EL (cell line): ENCODE results near the gene PRR29.
A peak's percentile ranks its signal among the peaks of the same experiment; 100 is the strongest.
"Not testable (repeated sequence)": the region's sequence is repeated elsewhere in the genome, so short reads cannot be mapped to it uniquely, and the experiment has no call there.

Source experiments
- DNase-seq: peaks from one replicate; pipeline ENCODE4 v3.0.0-alpha.2; 2016

PRR29 gene

DNA sequence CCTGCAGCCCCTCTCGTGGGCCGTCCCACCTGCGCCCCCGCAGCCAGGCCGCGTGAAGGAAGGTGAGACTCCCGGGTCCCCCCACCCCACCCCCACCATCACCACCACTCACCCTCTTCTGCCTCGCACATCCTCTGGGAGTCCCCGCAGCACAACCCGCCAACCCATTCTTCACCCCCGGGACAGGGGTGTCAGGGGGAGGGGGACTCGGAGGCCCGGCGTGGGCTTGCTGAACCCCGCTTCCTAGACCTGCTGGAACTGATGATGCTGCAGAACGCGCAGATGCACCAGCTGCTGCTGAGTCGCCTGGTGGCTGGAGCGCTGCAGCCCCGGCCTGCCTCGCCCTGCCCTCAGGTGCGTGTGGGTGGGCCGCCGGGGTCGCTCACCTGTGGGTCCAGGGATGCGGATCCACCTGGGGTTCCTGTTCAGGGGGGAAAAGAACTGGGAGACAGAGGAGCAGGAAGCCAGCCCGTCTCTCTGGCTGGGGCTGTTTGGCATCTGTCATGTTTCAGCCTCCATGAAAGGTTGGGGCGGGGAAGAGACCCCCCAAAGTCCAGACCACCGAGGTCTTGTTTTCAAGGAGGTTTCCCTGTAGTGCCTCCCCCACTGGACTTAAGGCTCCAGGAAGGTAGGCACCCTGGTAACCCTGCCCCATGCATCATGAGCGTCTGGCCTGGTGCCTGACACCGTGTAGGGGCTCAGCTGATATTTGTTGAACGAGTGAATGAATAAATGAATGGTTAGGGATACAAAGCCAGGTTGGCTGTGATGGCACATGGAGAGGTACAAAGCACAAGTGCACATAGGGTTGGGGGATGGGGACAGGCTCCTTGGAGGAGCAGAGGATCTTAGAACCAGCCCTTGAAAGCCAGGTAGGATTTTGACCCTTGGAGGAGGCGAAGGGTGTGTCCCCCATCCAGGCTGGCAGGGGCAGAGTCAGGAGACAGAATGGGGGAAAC lies 849 bp downstream of the PRR29 start:
- DNase-seq: no peak

DNA sequence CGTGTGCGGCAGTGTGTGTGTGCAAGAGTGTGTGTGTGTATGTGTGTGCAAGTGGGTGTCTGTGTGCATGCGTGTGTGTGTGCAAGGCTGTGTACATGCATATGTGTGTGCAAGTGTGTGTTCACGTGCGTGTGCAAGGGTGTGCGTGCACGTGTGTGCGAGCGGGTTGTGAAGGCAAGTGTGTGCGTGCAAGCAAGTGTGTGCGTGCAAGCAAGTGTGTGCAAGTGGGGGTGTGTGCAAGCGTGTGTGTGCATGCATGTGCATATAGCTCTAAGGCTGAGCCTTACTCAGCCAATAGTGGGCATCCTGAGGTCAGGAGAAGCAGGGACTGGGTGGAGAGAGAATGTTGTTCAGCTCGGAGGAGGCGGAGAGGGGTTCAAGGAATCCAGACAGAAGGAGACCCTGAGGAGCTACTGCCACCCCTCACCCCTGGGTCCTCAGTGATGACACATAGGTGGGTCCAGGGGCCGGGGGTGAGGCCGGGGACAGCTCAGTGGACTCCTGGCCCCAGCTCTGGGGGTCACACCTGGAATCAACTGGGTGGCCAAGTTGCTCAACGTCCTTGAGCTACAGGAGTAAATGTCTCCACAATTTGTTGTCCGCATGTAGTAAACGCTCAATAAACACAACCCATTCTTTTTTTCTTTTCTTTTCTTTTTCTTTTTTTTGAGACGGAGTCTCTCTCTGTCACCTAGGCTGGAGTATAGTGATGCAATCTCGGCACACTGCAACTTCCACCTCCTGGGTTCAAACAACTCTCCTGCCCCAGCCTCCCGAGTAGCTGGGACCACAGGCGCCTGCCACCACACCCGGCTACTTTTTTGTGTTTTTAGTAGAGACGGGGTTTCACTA lies 1.8 kb downstream of the PRR29 start:
- DNase-seq: no peak

DNA sequence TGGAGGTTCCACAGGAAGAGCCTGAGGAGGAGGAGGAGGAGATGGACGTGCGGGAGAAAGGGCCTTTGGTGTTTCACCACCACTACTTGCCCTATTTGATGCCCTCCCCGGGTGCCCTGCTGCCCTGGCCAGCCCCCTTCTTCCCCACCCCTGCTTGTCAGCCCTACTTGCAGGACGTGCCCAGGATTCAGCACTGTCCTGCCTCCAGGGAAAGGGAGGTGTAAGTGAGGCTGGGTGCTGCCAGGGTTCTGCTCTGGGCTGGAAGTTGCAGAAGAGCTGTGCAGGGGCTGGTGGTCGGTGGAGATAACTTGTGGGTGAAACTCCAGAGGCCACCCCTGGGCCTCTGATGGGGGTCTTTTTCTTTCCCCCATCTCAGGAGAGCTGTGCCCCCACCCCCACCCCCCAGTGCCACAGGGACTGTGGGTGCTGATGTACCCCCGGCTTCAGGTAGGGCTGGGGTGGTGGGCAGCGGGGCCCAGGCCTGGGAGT lies 3.0 kb downstream of the PRR29 start:
- no peak for DNase-seq

DNA sequence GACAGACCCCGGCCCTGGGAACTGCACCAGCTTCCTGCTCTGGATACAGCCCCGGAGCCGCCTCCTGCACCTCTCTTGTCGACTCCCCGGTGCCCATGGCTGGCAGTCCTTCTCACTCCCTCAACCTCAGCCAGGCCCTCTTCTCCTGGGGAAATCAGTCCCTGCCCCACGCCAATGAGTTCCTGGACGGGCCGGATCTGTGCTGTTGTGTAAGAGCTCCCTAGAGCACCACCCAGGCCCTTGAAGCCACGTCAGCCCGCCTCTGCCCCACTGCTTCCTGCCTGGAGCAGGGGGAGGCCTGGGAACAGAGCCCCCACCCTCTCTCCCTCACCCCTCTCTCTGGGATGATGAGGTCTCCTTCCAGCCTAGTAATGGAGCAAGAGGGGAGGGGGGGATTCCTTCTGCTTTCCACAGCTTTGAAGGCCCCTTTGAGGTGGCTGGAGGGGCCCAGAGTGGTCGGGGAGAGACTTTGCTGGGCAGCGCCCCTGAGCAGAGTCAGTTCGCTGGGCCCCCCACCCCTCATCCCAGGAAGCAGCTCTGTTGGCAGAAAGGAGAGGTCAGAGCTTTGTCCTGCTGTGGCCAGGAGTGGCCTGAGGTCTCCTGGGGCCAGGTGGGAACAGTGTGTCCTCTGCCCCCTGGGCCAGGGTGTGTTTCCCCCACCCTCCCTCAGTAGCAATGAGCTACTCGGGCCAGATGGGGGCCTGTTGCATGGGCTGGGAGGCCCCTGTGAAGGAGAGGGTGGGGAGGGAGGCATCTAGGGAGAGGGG lies 3.8 kb downstream of the PRR29 start:
- DNase-seq: no peak

DNA sequence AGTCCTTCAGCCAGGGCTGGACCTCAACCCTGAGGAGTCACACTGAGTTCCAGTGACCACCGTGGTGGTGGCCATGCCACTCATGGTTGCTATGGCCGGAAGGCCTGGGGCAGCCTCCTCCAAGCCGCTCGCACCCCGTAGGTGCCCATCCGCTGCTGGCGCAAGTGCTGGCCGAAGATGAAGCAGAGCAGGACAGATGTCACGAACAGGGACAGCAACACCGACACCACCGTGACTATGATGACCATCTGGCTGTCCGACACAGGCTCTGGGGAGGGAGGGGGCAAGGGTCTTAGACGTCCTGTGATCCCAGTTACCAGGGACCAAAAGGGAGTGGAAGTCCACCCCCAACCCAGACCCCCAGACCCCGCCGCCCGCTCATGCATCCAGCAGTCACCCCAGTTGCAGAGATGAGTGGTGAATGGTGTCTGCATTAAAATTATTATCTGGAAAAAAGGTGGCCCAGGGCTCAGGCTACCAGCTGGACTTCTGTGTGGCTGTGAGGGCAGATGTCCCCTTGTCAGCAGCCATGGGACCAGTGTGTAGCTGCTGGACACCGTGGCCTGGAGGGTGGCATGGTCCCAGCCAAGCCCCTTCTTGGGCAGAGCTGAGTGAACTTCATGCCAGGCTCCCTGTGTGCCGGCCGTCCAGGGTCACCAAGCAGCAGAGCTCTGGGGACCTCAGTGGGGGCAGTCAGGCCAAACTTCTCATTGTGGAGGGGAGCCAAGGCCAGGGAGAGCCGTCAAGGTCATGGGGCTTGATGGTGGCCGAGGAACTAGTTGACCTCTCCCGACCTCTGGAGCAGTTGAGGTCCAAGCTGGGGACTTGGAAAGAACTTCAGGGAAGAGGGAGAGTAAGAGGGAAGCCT lies 4.7 kb downstream of the PRR29 start:
- no peak for DNase-seq

DNA sequence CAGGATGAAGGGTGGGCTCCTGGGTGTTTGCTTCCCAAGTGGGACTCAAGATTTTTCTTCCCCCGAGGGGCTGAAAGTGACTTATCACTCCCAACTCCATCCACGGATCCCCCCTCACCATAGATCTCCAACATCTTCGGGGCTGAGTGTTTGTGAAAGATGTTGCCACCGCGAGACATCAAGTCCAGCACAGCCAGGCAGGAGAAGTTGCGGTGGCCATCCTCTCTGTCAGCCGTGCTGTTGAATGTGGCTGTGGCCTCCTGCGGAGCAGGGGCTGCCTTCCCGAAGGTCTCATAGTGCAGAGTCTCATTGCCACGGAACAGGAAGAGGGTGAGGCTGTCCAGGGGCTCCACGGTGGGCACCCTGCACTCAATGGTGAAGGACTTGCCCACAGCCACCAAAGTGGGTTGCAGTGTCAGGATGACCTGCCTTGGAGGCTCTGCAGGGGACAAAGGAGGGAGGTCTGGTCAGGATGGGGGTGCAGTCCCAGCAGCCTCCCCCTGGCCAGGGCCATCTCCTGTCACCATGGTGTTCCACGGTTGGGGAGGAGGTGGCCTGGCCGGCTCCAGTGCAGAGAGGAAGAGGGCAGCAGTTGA lies 5.5 kb downstream of the PRR29 start:
- no peak for DNase-seq

DNA sequence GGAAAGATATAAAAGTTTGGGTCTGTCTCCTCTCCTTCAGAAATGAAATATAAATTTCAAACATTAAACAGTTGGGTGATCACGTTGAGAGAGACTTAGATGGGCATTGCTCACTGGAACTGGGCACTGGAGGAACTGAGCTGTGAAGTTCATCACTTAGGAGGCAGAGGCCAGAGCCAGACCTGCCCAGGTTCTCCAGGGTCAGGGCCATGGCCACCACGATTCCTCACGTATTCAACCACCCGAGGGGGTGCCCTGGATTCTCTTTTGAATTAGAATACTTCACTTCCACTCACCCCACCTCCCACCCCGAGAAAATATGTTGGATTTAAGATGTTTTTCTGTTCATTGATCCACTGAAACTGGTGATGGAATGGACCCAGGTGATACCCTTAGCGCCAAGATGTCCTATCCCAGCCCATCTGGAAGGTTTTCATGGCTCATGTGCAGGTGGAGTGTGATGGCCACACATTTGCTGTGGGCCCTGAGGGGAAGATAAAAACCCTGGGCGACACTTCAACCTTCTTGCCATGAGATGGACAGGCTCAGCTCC lies 6.1 kb downstream of the PRR29 start:
- no peak for DNase-seq

DNA sequence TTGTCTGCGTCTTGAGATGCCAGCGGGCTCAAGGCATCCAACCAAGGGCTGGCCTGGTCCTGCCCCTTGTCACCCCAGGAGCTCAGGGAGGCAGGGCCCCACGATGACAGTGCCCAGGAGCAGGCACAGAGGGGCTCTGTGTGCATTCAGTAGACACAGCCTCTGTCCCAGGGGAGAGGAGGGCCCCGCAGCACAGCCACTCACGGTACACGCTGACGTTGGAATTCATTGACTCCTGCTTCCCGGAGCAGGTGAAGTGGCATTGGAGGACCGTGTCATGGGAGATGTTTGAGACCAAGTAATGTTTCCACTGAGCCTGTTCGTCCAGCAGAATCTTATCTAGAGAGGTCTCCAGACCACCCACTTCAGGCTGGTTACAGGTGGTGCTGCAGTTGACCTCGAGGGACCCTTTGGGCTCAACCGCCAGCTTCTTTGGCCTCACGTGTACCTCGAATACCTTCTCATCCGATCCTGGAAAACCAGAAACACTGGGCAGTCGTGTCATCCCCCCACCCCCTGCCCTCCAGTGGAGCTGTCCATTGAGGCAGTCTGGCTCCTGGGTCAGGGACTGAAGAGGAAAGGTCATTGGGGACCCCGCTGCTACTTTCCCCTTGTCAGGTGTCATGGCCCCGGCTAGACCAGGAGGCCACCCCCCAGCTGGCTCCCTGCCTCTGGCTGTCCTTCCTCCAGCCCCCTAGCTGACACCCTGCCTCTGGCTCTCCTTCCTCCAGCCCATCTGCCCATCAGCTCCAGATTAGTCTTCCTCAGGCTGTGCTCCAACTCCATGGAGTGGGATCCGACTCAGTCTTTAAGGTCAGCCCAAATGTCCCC lies 7.0 kb downstream of the PRR29 start:
- no peak for DNase-seq

DNA sequence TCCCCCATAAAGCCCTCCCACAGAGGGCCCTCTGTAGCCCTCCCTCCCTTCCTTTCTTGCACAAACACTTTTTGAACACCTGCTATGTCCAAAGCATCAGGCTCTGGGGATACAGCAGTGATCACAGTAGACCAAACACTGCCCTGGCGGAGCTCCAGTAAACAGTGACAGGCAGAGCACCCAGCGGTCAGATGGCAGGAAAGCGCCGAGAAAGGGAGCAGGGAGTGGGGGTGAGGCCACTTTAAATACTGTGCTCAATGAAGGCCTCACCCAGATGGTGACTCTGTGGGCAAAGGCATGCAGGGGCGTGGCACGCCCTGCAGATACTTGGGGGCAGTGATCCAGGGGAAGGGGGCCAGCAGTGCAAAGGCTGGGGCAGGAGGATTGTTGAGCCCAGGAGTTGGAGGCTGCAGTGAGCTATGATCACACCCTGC lies 7.6 kb downstream of the PRR29 start:
- peak; percentile 28 for DNase-seq

DNA sequence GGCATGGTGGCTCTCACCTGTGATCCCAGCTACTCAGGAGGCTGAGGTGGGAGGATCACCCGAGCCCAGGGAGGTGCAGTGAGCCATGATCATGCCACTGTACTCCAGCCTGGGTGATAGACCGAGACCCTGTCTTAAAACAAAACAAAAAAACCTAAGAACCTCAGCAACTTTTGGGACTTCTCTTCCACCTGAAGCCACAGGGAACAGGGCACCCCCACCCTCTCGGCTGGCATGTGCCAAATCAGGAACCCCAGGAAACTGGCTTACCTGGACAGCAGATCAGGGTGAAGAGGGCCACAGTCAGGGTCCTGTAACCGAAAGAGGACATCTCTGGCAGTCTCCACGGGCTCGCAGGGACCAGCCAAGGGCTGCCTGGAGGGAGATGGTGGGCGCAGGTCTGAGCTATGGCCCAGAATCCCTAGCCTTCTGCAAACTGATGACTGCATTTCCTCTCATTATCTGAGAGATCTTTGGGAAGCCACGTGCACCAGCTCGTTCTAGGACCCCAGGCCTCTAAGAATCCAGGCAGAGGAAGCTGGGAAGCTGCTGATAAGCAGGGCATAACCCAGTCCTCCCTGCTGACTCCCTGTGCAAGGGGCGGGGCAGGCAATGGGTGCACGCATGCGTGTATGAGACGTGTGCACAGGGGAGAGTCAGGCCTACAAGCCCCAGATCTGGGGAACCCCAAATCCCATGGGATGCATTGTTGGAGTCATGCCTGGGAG lies 8.4 kb downstream of the PRR29 start:
- no peak for DNase-seq

DNA sequence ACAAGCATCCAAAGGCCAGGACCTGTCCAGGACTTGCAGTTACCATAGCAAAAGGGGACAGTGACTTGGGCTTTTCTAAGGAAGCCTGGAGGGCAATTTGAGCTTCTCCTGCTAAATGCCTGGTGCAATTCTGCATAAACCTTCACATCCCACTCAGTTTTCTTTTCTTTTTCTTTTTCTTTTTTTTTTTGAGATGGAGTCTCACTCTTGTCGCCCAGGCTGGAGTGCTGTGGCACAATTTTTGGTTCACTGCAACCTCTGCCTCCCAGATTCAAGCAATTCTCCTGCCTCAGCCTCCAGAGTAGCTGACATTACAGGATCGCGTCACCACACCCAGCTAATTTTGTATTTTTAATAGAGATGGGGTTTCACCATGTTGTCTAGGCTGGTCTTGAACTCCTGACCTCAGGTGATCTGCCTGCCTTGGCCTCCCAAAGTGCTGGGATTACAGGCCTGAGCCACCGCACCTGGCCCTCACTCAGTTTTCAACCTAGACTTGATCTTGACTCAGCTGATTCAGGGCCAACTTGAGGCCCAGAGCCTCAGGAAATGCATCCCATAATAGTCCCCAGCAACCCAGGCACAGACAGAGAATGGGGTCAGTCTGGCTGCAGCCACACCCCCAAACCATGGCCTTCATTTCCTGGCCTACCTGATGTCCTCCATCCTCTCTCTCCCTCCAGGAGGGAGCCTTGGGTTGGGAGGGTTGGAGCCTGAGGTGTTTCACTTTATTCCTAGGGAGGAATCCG lies 9.1 kb downstream of the PRR29 start:
- not testable (repeated sequence) for DNase-seq

DNA sequence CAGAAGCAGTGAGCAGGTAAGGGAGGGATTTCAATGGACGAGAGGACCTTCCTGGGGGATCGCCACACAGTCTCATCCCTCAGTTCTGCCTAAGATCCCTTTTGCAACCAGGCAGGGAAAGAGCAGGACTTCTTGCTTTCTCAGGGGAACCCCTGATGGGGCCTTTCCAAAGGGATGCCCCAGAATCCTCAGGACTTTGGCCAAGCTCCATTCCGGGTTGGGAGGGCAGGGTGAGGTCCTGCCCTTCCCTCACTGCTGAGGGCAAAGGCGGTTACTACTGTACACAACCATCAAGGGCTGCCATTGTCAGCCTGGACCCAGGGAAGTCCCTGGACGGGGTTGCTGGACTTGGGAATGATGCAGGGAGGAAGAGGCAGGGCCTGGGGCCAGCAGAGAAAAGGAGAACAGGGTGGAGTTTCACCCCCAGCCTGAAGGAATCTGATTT lies 9.7 kb downstream of the PRR29 start:
- no peak for DNase-seq

DNA sequence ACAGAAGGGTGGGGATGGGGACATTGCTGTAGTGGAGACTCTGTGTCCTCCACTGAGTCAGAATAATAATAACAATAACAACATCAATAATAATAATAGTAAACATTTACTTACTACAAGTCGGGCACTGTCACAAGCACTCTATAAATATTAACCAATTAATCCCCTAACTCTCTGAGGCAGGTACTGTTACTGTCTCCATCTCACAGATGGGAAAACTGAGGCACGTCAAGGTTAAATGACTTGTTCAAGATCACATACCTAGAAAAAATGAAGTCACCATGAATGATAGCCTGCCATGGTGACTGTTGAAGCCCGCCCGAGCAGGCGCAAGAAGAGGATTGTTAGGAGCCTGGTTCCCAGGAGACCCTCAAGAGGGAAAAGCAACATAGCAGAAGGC lies 10.2 kb downstream of the PRR29 start:
- DNase-seq: no peak

DNA sequence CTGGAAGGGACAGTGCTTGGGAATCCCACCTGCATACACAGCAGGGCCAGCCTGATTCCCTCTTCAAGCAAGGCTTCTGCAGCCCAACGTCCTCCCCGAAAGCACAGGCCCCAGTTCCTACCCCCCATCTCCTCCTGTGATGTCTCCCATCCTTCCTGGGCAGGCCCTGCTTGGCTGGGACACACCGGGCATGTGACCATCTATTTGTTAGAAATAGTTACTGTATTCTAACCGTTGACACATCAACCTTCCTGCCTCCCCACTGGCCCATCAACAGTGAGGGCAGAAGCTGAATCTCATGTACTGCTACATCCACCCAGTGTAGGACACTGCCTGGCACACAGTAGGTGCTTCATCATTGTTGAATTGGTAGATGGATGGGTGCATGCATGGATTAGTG lies 10.7 kb downstream of the PRR29 start:
- no peak for DNase-seq

DNA sequence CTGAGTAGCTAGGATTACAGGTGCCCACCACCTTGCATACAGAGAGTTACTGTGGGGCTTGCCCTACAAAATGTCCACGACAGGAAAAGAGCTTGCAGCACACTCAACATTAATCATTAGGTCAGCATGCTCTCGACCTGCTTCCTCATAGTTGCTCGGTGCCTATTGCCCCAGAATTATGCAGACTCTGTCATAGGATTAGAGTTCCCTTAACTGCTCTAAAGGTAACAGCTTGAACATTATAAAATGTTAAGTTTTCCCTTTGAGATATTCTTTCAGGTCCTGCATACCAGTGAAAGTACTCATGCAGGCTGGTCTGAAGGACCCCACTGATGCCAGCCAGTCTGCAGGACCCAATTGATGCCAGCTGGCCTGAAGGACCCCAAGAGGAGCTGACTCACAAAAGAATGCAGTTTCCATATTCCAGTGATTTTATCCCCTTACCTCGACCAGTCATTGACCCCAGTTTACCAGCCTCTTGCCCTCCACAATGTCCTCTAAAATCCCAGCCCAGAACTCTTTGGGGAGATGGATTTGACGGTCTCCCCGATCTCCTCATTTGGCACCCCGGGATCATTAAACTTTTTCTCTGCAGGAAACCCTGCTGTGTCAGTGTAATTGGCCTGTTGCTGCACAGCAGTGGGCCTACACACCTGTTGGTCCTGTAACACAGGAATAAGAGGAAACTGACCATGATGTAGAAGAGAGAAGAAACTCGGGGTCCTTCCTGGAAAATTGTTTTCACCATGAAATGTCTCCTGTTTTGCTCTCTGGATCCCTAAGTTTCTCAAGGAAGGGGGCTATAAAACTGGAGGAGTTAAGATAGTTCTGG lies 11.6 kb downstream of the PRR29 start:
- DNase-seq: peak; percentile 52

DNA sequence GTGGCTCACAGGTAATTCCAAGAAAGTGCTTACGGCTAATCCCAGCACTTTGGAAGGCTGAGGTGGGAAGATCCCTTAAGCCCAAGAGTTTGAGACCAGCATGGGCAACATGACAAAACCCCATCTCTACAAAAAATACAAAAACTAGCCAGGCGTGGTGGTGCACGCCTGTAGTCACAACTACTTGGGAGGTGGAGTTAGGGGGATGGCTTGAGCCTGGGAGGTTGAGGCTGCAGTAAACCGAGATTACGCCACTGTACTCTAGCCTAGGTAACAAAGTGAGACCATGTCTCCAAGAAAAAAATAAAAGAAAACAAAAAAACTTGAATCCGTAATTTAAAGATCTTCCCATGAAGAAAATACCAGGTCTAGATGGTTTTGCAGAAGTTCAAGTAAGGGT lies 17.3 kb downstream of the PRR29 start:
- no peak for DNase-seq

DNA sequence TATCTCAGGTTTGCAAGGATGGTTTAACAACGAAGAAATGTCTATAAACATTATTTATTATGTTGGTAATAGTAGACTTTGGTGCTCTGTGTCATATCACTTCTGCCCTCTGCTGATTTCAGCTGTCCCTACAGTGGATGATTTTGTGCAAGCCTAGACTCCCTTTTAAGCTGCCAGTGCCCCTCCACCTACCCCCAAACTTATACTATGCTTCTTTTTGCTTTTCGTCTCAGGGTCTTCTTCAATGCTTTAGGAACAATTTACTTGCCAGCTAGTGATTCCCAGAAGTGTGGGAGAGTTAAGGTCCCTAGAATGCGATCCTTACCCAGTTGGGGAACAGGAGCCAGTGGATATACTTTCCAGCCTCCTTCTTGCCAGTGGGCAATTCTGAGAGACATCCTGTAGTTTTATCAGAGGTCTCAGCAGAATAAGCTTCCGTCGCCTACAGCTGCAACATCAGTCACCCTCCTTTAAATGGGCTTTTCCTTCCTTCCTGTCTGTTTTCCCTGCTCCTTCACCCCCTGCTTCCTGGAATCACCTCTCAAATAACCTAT lies 18.2 kb downstream of the PRR29 start:
- no peak for DNase-seq
